ENCODE results near the gene MGAT3.

- TF ChIP-seq CTCF (conservative IDR thresholded peaks at IDR 0.05) (no peak), ZFX (IDR thresholded peaks at IDR 0.05) (no peak)
Measured at GRCh38 chr22:39508393-39508792, 51.6 kb downstream of the MGAT3 start.

All from C4-2B (cell line).